HAP-1 (cell line): ENCODE data around the gene CHTF18.
"Not testable (repeated sequence)": the region's sequence is repeated elsewhere in the genome, so short reads cannot be mapped to it uniquely, and the experiment has no call there.

Experiments
- DNase-seq, 2 experiments: peaks; one replicate each; pipeline ENCODE4 v3.0.0-alpha.2; 2016 to 2020; ENCODE audit warnings: low spot score in 2 of 2
- H3K27me3 ChIP-seq: fragments of 250-450 bp; sonication (Bioruptor Pico); 2 replicates; pipeline ENCODE4 v1.5.1; 2020; ENCODE audit warnings: low read depth, mild to moderate bottlenecking, moderate library complexity
- H3K36me3 ChIP-seq: fragments of 250-450 bp; sonication (Bioruptor Pico); replicated peaks from 2 replicates; pipeline ENCODE4 v1.5.1; 2020; ENCODE audit warnings: mild to moderate bottlenecking
- H3K4me1 ChIP-seq: fragments of 250-450 bp; sonication (Bioruptor Pico); 2 replicates; pipeline ENCODE4 v1.5.1; 2020; ENCODE audit warnings: mild to moderate bottlenecking
- H3K4me3 ChIP-seq: fragments of 250-450 bp; sonication (Bioruptor Pico); 2 replicates; pipeline ENCODE4 v1.5.1; 2020; ENCODE audit warnings: mild to moderate bottlenecking, moderate library complexity
- H3K9me3 ChIP-seq: fragments of 250-450 bp; sonication (Bioruptor Pico); 2 replicates; pipeline ENCODE4 v1.5.1; 2020; ENCODE audit warnings: mild to moderate bottlenecking, moderate library complexity
- in situ Hi-C: fragments of 300-500 bp; cut with MboI; formaldehyde crosslinking; loops from 3 replicates; pipeline ENCODE4 v1.14.3; 2020; ENCODE audit warnings: low sequenced_read_pairs, inconsistent platforms, mixed read lengths

CHTF18 gene

DNA sequence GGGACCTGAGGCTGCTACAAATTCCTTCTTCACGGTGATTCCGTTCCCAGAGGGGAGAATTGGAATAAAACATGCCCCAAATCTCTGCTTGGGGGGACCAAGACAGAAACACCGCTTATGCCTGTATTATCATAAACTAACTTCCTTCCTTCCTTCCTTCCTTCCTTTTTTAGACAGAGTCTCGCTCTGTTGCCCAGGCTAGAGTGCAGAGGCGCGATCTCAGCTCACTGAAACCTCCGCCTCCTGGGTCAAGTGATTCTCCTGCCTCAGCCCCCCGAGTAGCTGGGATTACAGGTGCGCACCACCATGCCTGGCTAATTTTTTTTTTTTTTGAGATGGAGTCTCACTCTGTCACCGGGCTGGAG, 31.6 kb downstream of the CHTF18 start:
- DNase-seq, H3K4me1 ChIP-seq, H3K36me3 ChIP-seq, H3K9me3 ChIP-seq, H3K4me3 ChIP-seq, in situ Hi-C loops, H3K27me3 ChIP-seq: not testable (repeated sequence)

DNA sequence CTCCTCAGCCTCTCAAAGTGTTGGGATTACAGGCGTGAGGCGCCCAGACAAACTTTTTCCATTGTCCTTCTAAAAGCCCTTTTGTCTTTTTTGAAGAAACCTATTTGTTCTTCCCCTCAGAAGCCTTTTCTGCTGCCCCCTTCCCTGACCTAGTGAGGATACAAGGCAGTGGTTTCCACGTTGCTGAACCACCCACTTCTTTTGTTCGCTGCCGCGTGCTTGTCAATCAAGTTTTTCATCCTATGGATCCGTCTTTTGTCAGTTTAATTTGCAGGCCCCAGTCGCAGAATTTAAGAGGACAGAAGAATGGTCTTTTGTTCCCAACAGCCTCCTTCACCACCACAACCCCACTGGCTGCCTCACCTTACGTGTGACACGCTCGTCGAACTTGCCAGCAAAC, 32.3 kb downstream of the CHTF18 start:
- DNase-seq, result no peak
- Histone ChIP-seq H3K4me3 (no peak overlapping the region), H3K4me1 (no peaks in the 10 kb centered on the region), H3K36me3 (no peaks in the 10 kb centered on the region), H3K27me3 (no peaks in the 10 kb centered on the region), H3K9me3 (no peaks in the 10 kb centered on the region)
- in situ Hi-C loops, result no loop called here

GRCh38 chr16:821751-822150, 33.3 kb downstream of the CHTF18 start:
- no peak for DNase-seq
- Histone ChIP-seq H3K4me1 (no peaks in the 10 kb centered on the region), H3K36me3 (no peaks in the 10 kb centered on the region), H3K4me3 (no peak overlapping the region), H3K9me3 (no peaks in the 10 kb centered on the region), H3K27me3 (no peaks in the 10 kb centered on the region)
- in situ Hi-C loops, result no loop called here

DNA sequence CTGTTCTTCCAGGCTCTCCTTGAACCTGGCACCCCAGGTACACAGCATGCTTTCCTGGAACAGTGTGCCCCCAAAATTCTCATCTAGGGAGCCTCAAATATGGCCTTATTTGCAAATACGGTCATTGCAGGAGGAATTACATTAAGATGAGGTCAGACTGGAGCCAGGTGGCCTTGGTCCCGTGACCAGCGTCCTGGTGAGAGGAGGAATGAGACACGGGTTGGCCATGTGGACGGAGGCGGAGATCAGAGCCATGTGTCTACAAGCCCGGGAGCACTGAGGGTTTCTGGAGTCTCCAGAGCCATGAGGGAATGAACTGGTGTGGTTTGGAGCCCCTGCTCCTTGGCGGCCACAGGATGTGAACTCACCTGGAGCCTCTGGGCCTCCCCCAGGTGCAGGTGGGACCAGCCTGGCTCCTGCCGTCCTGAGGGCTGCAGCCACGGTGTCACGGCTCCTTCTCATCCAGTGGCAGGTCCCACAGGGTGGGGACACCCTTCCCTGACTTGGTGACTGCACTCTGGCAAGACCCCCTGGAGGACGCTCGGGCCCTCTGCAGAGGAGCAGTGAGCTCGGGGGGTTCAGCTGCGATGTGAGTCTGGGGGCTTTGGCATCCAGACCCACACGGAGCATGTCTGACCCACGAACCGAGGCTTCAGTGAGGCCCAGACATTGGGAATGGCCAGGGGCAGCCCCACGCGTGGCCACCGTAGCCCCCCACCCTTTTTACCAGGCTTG, 33.9 kb downstream of the CHTF18 start:
- Histone ChIP-seq H3K4me1 (no peaks in the 10 kb centered on the region), H3K9me3 (no peaks in the 10 kb centered on the region), H3K4me3 (no peak overlapping the region), H3K27me3 (no peaks in the 10 kb centered on the region), H3K36me3 (no peaks in the 10 kb centered on the region)
- in situ Hi-C loops, result no loop called here
- DNase-seq, result no peak

DNA sequence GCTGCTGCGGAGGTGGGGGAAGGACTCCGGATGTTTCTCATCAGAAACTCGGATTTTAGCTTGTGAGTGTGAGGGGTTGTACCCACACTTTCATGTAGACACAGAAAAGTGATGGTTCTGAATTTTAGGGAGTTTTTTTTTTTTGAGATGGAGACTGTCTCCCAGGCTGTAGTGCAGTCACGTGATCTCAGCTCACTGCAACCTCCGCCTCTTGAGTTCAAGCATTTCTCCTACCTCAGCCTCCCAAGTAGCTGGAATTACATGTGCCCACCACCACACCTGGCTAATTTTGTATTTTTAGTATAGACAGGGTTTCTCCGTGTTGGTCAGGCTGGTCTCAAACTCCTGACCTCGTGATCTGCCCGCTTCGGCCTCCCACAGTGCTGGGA, 34.5 kb downstream of the CHTF18 start:
- no peaks in the 10 kb centered on the region for H3K9me3 ChIP-seq
- H3K4me1 ChIP-seq, result no peaks in the 10 kb centered on the region
- H3K36me3 ChIP-seq, result no peaks in the 10 kb centered on the region
- in situ Hi-C loops, result no loop called here
- H3K27me3 ChIP-seq, result no peaks in the 10 kb centered on the region
- no peak for DNase-seq
- no peak overlapping the region for H3K4me3 ChIP-seq

DNA sequence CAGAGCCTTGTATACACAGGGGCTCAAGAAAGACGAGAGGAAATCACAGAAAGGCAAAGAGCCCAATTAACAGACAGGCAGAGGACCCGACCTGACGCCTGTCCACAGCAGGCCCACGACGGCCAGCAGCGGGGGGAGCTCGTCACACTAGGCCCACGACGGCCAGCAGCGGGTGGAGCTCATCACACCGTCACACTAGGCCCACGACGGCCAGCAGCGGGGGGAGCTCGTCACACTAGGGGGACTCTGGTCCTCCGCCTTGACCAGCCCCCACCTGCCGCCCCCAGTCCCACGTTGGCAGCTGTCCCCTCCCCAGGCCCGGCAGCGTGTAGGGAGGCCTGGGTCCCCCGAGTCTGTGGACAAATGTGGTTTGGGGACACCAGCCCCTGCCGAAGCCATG, 35.8 kb downstream of the CHTF18 start:
- DNase-seq, result no peak
- no peaks in the 10 kb centered on the region for H3K27me3 ChIP-seq
- H3K36me3 ChIP-seq, result no peaks in the 10 kb centered on the region
- no peaks in the 10 kb centered on the region for H3K9me3 ChIP-seq
- no peaks in the 10 kb centered on the region for H3K4me1 ChIP-seq
- in situ Hi-C loops, result no loop called here
- H3K4me3 ChIP-seq, result no peak overlapping the region

- no peak for DNase-seq
- no peaks in the 10 kb centered on the region for H3K4me1 ChIP-seq
- H3K4me3 ChIP-seq, result no peak overlapping the region
- in situ Hi-C loops, result no loop called here
- no peaks in the 10 kb centered on the region for H3K36me3 ChIP-seq
- H3K9me3 ChIP-seq, result no peaks in the 10 kb centered on the region
- no peaks in the 10 kb centered on the region for H3K27me3 ChIP-seq
Observed at GRCh38 chr16:824601-825000, 36.2 kb downstream of the CHTF18 start.

- no peak for DNase-seq
- H3K4me3 ChIP-seq, result no peak overlapping the region
- no peaks in the 10 kb centered on the region for H3K4me1 ChIP-seq
- in situ Hi-C loops, result no loop called here
- no peaks in the 10 kb centered on the region for H3K36me3 ChIP-seq
- no peaks in the 10 kb centered on the region for H3K9me3 ChIP-seq
- H3K27me3 ChIP-seq, result no peaks in the 10 kb centered on the region
Observed at GRCh38 chr16:825341-826061, 37.1 kb downstream of the CHTF18 start.

GRCh38 chr16:827513-827912, 39.1 kb downstream of the CHTF18 start:
- no peaks in the 10 kb centered on the region for H3K36me3 ChIP-seq
- no peak for DNase-seq
- no peaks in the 10 kb centered on the region for H3K27me3 ChIP-seq
- H3K9me3 ChIP-seq, result no peaks in the 10 kb centered on the region
- in situ Hi-C loops, result no loop called here
- no peaks in the 10 kb centered on the region for H3K4me1 ChIP-seq
- H3K4me3 ChIP-seq, result no peak overlapping the region

GRCh38 chr16:828891-829290, 40.5 kb downstream of the CHTF18 start:
- Histone ChIP-seq H3K9me3 (no peaks in the 10 kb centered on the region), H3K4me1 (no peaks in the 10 kb centered on the region), H3K4me3 (no peak overlapping the region), H3K27me3 (no peaks in the 10 kb centered on the region), H3K36me3 (no peaks in the 10 kb centered on the region)
- DNase-seq, result no peak
- in situ Hi-C loops, result no loop called here

GRCh38 chr16:830107-830870, 41.9 kb downstream of the CHTF18 start:
- Histone ChIP-seq H3K36me3 (no peaks in the 10 kb centered on the region), H3K9me3 (no peaks in the 10 kb centered on the region), H3K4me3 (no peak overlapping the region), H3K4me1 (no peaks in the 10 kb centered on the region), H3K27me3 (no peaks in the 10 kb centered on the region)
- in situ Hi-C loops, result no loop called here
- no peak for DNase-seq

DNA sequence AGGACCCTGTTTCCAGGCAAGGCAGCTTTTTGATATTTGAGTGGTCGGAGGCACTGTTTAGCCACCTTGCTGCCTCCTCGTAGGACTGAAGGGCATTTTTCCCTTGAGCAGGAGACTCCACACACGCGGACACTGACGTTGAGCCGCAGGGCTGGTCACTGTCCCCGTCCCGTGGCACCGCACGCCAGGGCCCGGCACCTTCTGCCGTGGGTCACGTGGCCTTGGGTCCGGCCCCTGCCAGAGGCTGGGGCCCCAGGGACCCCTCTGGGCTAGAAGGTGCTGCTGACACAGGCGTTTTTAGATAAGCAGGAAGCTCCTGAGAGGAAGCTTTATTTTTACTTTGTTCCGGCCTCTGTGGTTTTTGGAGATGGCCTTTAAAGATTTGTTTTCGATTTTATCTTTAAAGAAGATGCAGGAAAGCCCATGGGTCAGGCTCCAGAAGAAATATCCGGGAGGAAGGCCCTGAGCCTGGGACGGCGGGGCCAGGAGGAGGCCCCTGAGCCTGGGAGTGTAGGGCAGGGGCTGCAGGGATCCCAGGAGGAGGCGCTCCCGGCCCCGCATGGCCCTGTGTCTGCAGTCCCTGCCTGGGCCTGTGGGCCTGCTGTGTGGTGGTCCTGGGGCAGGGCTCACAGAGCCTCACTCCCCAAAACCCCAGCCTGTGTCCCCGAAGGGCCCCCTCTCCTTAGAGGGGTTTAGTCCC, 42.6 kb downstream of the CHTF18 start:
- no peak for DNase-seq
- Histone ChIP-seq H3K27me3 (no peaks in the 10 kb centered on the region), H3K36me3 (no peaks in the 10 kb centered on the region), H3K4me3 (no peak overlapping the region), H3K9me3 (peaks cover 3% of the 10 kb centered on the region), H3K4me1 (no peaks in the 10 kb centered on the region)
- in situ Hi-C loops, result no loop called here

DNA sequence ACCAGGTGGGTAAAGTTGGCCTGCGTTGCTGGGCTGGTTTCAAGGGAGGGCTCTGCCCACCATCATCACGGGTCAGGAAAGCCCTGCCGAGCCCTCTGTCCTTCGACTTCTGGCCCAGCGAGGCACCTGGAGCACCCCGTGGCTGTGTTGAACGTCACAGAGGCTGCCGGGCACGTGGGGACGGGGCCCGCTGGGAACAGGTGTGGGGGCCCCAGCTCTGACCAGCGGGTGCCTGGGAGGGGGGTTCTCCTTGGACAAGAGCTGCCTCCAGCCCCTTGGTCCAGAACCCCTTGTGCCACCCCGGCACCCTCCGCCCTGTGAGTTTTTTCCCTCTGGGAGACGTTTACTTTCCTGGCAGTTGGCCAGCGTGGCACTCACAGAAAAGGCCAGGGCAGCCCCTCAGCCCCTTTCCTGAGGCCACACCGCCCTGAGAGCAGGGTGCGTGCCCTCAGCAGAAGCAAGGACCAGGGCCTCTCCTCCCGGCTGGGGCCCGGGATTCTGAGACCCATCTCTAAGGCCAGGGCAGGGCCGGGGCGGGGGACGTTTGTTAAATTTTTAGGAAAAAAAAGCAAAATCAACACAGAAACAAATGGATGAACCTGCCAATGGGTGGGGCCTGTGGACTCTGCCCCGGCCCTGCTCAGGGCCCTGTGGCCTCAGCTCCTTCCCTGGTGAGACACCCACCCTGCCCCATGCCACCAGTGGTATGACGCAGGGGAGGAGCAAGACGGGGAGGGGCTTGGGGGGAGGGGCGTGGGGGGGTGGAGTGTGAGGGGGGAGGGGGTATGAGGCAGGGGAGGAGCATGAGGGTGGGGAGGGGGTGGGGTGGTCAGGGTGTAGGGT, 43.4 kb downstream of the CHTF18 start:
- no peak for DNase-seq
- no peaks in the 10 kb centered on the region for H3K4me1 ChIP-seq
- no peaks in the 10 kb centered on the region for H3K36me3 ChIP-seq
- H3K4me3 ChIP-seq, result no peak overlapping the region
- H3K9me3 ChIP-seq, result peaks cover 7% of the 10 kb centered on the region
- in situ Hi-C loops, result no loop called here
- no peaks in the 10 kb centered on the region for H3K27me3 ChIP-seq
